Hepatocyte (in vitro differentiated cells): ENCODE results near the gene CPA1. TPM values are rescaled to one million over a fixed set of nuclear protein-coding genes. Genes with fewer than 3 reads are reported as not detected.

Source experiments
- DNase-seq: peaks from one replicate; pipeline ENCODE4 v3.0.0-alpha.2; 2016; ENCODE audit warnings: low spot score
- H2AFZ ChIP-seq: fragments of 200-600 bp; sonication (generic); 2 replicates; pipeline ENCODE4 v1.6.0; 2016; ENCODE audit warnings: antibody characterized with exemption, mild to moderate bottlenecking
- H3K27ac ChIP-seq: fragments of 200-600 bp; sonication (generic); 2 replicates; pipeline ENCODE4 v1.5.1; 2016; ENCODE audit warnings: mild to moderate bottlenecking
- H3K27me3 ChIP-seq: fragments of 200-600 bp; sonication (generic); 2 replicates; pipeline ENCODE4 v1.6.1; 2016
- H3K36me3 ChIP-seq: fragments of 200-600 bp; sonication (generic); replicated peaks from 2 replicates; pipeline ENCODE4 v1.5.1; 2016; ENCODE audit warnings: low read depth; ENCODE audit not compliant: insufficient read depth
- H3K4me1 ChIP-seq: fragments of 200-600 bp; sonication (generic); 2 replicates; pipeline ENCODE4 v1.5.1; 2016; ENCODE audit warnings: mild to moderate bottlenecking, moderate library complexity; ENCODE audit not compliant: insufficient read depth
- H3K4me2 ChIP-seq: fragments of 200-600 bp; sonication (generic); 2 replicates; pipeline ENCODE4 v1.6.0; 2016
- H3K4me3 ChIP-seq: fragments of 200-600 bp; sonication (generic); 2 replicates; pipeline ENCODE4 v1.5.1; 2016; ENCODE audit warnings: mild to moderate bottlenecking
- H3K79me2 ChIP-seq: fragments of 200-600 bp; sonication (generic); 2 replicates; pipeline ENCODE4 v1.6.0; 2017; ENCODE audit warnings: mild to moderate bottlenecking
- H3K9me2 ChIP-seq: fragments of 200-600 bp; sonication (generic); replicated peaks from 2 replicates; pipeline ENCODE4 v1.6.0; 2017; ENCODE audit warnings: mild to moderate bottlenecking; ENCODE audit not compliant: insufficient read depth
- H3K9me3 ChIP-seq: fragments of 200-600 bp; sonication (generic); 2 replicates; pipeline ENCODE4 v1.5.1; 2016; ENCODE audit warnings: low read depth, mild to moderate bottlenecking
- H4K20me1 ChIP-seq: fragments of 200-600 bp; sonication (generic); 2 replicates; pipeline ENCODE4 v1.6.0; 2016; ENCODE audit warnings: mild to moderate bottlenecking; ENCODE audit not compliant: insufficient read depth, poor library complexity, severe bottlenecking
- CTCF ChIP-seq: fragments of 200-600 bp; sonication (generic); IDR thresholded peaks from 2 replicates; pipeline ENCODE4 v1.5.1; 2016; ENCODE audit warnings: antibody characterized with exemption, mild to moderate bottlenecking; ENCODE audit not compliant: poor library complexity
- EZH2 ChIP-seq: fragments of 200-600 bp; sonication (generic); IDR thresholded peaks from 2 replicates; pipeline ENCODE4 v1.6.1; 2016; ENCODE audit warnings: antibody characterized with exemption, mild to moderate bottlenecking, borderline replicate concordance
- EZH2phosphoT487 ChIP-seq: fragments of 200-600 bp; sonication (generic); IDR thresholded peaks from one replicate; pipeline ENCODE4 v1.6.1; 2018; ENCODE audit warnings: antibody characterized with exemption, mild to moderate bottlenecking, low read depth, moderate library complexity; ENCODE audit not compliant: unreplicated experiment, severe bottlenecking
- WGBS: methylation state at CpG from one replicate; pipeline ENCODE4 v1.1.6; 2016; ENCODE audit warnings: low lambda C conversion rate; ENCODE audit errors: missing lambda C conversion rate; 5-methylcytosine and 5-hydroxymethylcytosine counted together
- polyA plus RNA-seq: library from polyadenylated mRNA; unstranded; fragments of >200 nt; fragmentation: Nextera tagmentation; extraction: Ambion mirVana; gene quantifications from 2 replicates; pipeline ENCODE4 v1.2.1, GENCODE V29; 2016
- total RNA-seq: library from RNA; depleted of rRNA; stranded (reverse); fragments of >200 nt; gene quantifications from 2 replicates; pipeline ENCODE4 v1.2.3, GENCODE V29; 2014

Gene CPA1
- total RNA-seq, result 3.4 and 3.8 TPM in 2 replicates
- 4.4 and 5.8 TPM in 2 replicates for polyA plus RNA-seq

DNA sequence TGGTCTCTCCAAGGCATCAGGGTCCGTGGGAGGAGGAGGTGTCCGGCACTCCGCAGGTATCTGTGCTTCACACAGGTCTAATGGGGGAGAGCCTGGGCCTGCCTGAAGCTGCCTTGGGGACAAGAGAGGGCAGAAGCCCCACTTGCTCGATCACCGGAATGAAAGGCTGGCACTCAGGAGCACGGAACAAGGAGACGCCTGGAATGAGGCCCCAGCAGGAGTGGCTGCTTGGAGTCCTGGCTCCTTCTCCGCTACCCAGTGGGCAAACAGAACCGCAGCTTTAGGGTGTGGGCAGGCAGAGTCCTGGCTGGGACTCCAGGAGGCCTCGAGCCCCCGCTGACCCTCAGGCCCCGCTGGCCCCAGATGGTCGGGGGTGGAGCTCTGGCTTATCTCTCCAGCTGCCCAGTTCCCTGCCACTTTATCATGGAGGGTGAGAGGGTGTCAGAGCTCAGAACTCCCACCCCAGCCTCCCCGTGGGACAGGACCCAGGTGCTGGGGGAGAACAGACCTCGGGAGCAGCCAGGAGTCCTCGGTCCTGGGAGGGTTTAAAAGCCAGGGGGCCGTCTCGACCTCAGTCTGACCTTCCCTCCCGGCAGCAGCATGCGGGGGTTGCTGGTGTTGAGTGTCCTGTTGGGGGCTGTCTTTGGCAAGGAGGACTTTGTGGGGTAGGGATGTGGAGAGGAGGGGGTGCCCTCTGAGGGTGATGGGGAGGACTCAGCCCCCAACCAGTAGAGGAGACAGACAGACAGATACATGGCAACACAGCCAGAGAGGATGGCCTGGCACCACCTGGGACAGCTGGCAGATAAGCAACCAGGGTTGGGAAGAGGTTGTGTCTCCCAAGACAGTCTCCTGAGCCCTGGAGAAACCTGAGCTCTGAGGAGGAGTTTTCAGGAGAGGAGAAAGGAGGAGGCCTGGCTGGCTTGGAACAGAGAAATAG is at the start of gene CPA1:
Gene CPA1, plus strand, starts transcription at position 574 of the 940 bp plus-strand sequence. Its CDS starts 27 bp downstream, at position 601.
- no peak for DNase-seq
- no peaks in the 10 kb centered on the region for H3K9me3 ChIP-seq
- no peaks in the 10 kb centered on the region for H3K79me2 ChIP-seq
- peak within 1 kb of the TSS; percentile 33 for H3K27ac ChIP-seq
- peaks cover 11% of the 10 kb centered on the region for H3K4me1 ChIP-seq
- H4K20me1 ChIP-seq, result no peaks in the 10 kb centered on the region
- H3K4me3 ChIP-seq, result no peak within 1 kb of the TSS
- H2AFZ ChIP-seq, result no peak within 1 kb of the TSS
- WGBS, result 36% methylated on average over 19 of the region's 20 CpGs
- H3K36me3 ChIP-seq, result no peaks in the 10 kb centered on the region
- H3K27me3 ChIP-seq, result no peaks in the 10 kb centered on the region
- TF ChIP-seq EZH2phosphoT487 (no peak), EZH2 (no peak), CTCF (no peak)
- H3K4me2 ChIP-seq, result no peak within 1 kb of the TSS
- no peaks in the 10 kb centered on the region for H3K9me2 ChIP-seq

- 98% methylated on average over 4 of the region's 4 CpGs for whole genome bisulfite sequencing
- Histone ChIP-seq H3K27ac (no peak overlapping the region), H3K27me3 (no peaks in the 10 kb centered on the region), H3K9me2 (no peaks in the 10 kb centered on the region), H4K20me1 (no peaks in the 10 kb centered on the region), H3K4me1 (peaks cover 4% of the 10 kb centered on the region), H3K4me3 (no peak overlapping the region), H3K36me3 (no peaks in the 10 kb centered on the region), H3K9me3 (no peaks in the 10 kb centered on the region), H3K79me2 (no peaks in the 10 kb centered on the region), H2AFZ (no peak overlapping the region), H3K4me2 (no peak overlapping the region)
- TF ChIP-seq CTCF, result no peak
- TF ChIP-seq EZH2, result no peak
- TF ChIP-seq EZH2phosphoT487, result no peak
- no peak for DNase-seq
These were observed 47.8 kb upstream of the CPA1 start for GRCh38 chr7:130332259-130333053.

DNA sequence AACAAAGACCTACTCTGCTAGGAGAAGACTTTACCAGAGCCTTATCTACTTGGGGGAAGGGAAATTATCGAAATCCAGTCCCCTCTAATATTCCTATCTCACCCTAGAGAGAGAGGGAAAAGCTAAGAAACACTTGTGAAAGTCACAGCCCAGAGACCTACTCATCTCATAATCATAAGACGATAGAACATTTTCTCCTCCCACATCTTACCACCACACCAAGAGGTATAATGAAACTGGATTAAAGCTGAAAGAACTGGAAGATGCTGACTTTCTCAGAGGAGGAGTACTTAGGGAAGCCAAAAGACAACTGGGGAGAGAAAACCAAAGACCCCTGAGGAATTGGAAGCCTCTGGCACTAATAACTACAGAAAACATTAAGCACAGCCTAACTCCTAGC is 46.5 kb upstream of the CPA1 start:
- H3K9me2 ChIP-seq, result no peaks in the 10 kb centered on the region
- no peak for DNase-seq
- no peaks in the 10 kb centered on the region for H4K20me1 ChIP-seq
- TF ChIP-seq EZH2 (no peak), CTCF (no peak), EZH2phosphoT487 (no peak)
- no peaks in the 10 kb centered on the region for H3K27me3 ChIP-seq
- no peak overlapping the region for H3K27ac ChIP-seq
- no peaks in the 10 kb centered on the region for H3K79me2 ChIP-seq
- no peaks in the 10 kb centered on the region for H3K9me3 ChIP-seq
- H3K4me2 ChIP-seq, result no peak overlapping the region
- 91% methylated on average over 2 of the region's 2 CpGs for WGBS
- no peak overlapping the region for H3K4me3 ChIP-seq
- H3K36me3 ChIP-seq, result no peaks in the 10 kb centered on the region
- H2AFZ ChIP-seq, result no peak overlapping the region
- H3K4me1 ChIP-seq, result peaks cover 4% of the 10 kb centered on the region
